WERI-Rb-1 (cell line): Measurements from ENCODE around the gene DLEC1.

Source experiments
- DNase-seq: peaks from one replicate; pipeline ENCODE4 v3.0.0-alpha.2; 2020
- H3K27ac ChIP-seq: fragments of 250-450 bp; sonication (Bioruptor Pico); 2 replicates; pipeline ENCODE4 v1.5.1; 2020; ENCODE audit warnings: mild to moderate bottlenecking, moderate library complexity
- H3K27me3 ChIP-seq: fragments of 250-450 bp; sonication (Bioruptor Pico); 2 replicates; pipeline ENCODE4 v1.5.1; 2021; ENCODE audit warnings: mild to moderate bottlenecking, low read depth, moderate library complexity; ENCODE audit not compliant: insufficient read depth, severe bottlenecking
- H3K36me3 ChIP-seq: fragments of 250-450 bp; sonication (Bioruptor Pico); 2 replicates; pipeline ENCODE4 v1.5.1; 2020; ENCODE audit warnings: mild to moderate bottlenecking, moderate library complexity
- H3K4me3 ChIP-seq: 2 replicates; pipeline ENCODE4 v1.5.1; 2011; ENCODE audit warnings: low read depth, mild to moderate bottlenecking, control low read depth, low read length
- H3K9me3 ChIP-seq: fragments of 250-450 bp; sonication (Bioruptor Pico); 2 replicates; pipeline ENCODE4 v1.5.1; 2021; ENCODE audit warnings: mild to moderate bottlenecking, moderate library complexity; ENCODE audit not compliant: severe bottlenecking
- TF ChIP-seq, protein P1 (sequence below): IDR thresholded peaks from 2 replicates; pipeline ENCODE4 v1.5.1; 2011; ENCODE audit warnings: low read depth, mild to moderate bottlenecking, control low read depth, inconsistent platforms, low read length

DLEC1 gene

GRCh38 chr3:38151667-38152265, 112.8 kb downstream of the DLEC1 start:
- H3K27ac ChIP-seq, result no peak overlapping the region
- H3K4me3 ChIP-seq, result no peak overlapping the region
- H3K9me3 ChIP-seq, result no peaks in the 10 kb centered on the region
- DNase-seq, result no peak
- no peaks in the 10 kb centered on the region for H3K36me3 ChIP-seq
- no peaks in the 10 kb centered on the region for H3K27me3 ChIP-seq
- TF ChIP-seq, protein P1, sequence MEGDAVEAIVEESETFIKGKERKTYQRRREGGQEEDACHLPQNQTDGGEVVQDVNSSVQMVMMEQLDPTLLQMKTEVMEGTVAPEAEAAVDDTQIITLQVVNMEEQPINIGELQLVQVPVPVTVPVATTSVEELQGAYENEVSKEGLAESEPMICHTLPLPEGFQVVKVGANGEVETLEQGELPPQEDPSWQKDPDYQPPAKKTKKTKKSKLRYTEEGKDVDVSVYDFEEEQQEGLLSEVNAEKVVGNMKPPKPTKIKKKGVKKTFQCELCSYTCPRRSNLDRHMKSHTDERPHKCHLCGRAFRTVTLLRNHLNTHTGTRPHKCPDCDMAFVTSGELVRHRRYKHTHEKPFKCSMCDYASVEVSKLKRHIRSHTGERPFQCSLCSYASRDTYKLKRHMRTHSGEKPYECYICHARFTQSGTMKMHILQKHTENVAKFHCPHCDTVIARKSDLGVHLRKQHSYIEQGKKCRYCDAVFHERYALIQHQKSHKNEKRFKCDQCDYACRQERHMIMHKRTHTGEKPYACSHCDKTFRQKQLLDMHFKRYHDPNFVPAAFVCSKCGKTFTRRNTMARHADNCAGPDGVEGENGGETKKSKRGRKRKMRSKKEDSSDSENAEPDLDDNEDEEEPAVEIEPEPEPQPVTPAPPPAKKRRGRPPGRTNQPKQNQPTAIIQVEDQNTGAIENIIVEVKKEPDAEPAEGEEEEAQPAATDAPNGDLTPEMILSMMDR, result no peak

DNA sequence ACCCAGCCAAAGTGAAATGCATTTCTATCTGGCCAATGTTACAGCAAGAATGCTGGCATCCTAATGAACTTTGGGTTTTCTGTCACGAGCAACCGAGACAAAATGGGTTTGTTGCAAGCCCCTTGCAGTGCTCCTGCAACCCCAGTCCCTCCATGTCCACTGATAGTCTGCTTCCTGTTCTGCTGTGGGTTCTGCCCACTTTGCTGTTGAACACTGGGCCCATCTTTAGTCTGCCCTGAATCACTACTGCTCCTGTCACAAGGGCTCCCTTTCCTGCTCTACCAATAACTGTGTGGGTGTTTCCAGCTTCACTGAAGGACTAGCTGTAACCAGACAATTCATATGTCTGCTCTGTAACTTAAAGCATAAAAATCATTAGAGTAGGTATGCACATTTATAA, 113.6 kb downstream of the DLEC1 start:
- Histone ChIP-seq H3K4me3 (no peak overlapping the region), H3K36me3 (no peaks in the 10 kb centered on the region), H3K27ac (no peak overlapping the region), H3K9me3 (no peaks in the 10 kb centered on the region), H3K27me3 (no peaks in the 10 kb centered on the region)
- TF ChIP-seq, protein P1, result no peak
- no peak for DNase-seq

GRCh38 chr3:38153221-38153620, 114.2 kb downstream of the DLEC1 start:
- no peak overlapping the region for H3K4me3 ChIP-seq

GRCh38 chr3:38154033-38154494, 115.1 kb downstream of the DLEC1 start:
- no peaks in the 10 kb centered on the region for H3K36me3 ChIP-seq
- TF ChIP-seq, protein P1, result no peak
- H3K27me3 ChIP-seq, result no peaks in the 10 kb centered on the region
- H3K9me3 ChIP-seq, result no peaks in the 10 kb centered on the region
- DNase-seq, result no peak
- no peak overlapping the region for H3K27ac ChIP-seq
- H3K4me3 ChIP-seq, result no peak overlapping the region

More at GRCh38 chr3:38153221-38153620, 114.2 kb downstream of the DLEC1 start:
- Histone ChIP-seq H3K27me3 (no peaks in the 10 kb centered on the region), H3K9me3 (no peaks in the 10 kb centered on the region), H3K27ac (no peak overlapping the region), H3K36me3 (no peaks in the 10 kb centered on the region)
- TF ChIP-seq, protein P1, result no peak
- DNase-seq, result no peak

GRCh38 chr3:38154625-38155255, 115.7 kb downstream of the DLEC1 start:
- H3K27me3 ChIP-seq, result no peaks in the 10 kb centered on the region
- no peak overlapping the region for H3K4me3 ChIP-seq
- TF ChIP-seq, protein P1, result no peak
- no peak overlapping the region for H3K27ac ChIP-seq
- no peaks in the 10 kb centered on the region for H3K36me3 ChIP-seq
- DNase-seq, result no peak
- H3K9me3 ChIP-seq, result no peaks in the 10 kb centered on the region

GRCh38 chr3:38155825-38156224, 116.8 kb downstream of the DLEC1 start:
- TF ChIP-seq, protein P1, result no peak
- Histone ChIP-seq H3K27me3 (no peaks in the 10 kb centered on the region), H3K36me3 (no peaks in the 10 kb centered on the region), H3K27ac (no peak overlapping the region), H3K4me3 (no peak overlapping the region), H3K9me3 (no peaks in the 10 kb centered on the region)
- DNase-seq, result no peak
